Hepatocyte (in vitro differentiated cells): ENCODE results near the gene DENND1A. TPM values are rescaled to one million over a fixed set of nuclear protein-coding genes. Genes with fewer than 3 reads are reported as not detected.

Experiments
- DNase-seq: peaks from one replicate; pipeline ENCODE4 v3.0.0-alpha.2; 2016; ENCODE audit warnings: low spot score
- H2AFZ ChIP-seq: fragments of 200-600 bp; sonication (generic); 2 replicates; pipeline ENCODE4 v1.6.0; 2016; ENCODE audit warnings: antibody characterized with exemption, mild to moderate bottlenecking
- H3K27ac ChIP-seq: fragments of 200-600 bp; sonication (generic); 2 replicates; pipeline ENCODE4 v1.5.1; 2016; ENCODE audit warnings: mild to moderate bottlenecking
- H3K27me3 ChIP-seq: fragments of 200-600 bp; sonication (generic); 2 replicates; pipeline ENCODE4 v1.6.1; 2016
- H3K36me3 ChIP-seq: fragments of 200-600 bp; sonication (generic); replicated peaks from 2 replicates; pipeline ENCODE4 v1.5.1; 2016; ENCODE audit warnings: low read depth; ENCODE audit not compliant: insufficient read depth
- H3K4me1 ChIP-seq: fragments of 200-600 bp; sonication (generic); 2 replicates; pipeline ENCODE4 v1.5.1; 2016; ENCODE audit warnings: mild to moderate bottlenecking, moderate library complexity; ENCODE audit not compliant: insufficient read depth
- H3K4me2 ChIP-seq: fragments of 200-600 bp; sonication (generic); 2 replicates; pipeline ENCODE4 v1.6.0; 2016
- H3K4me3 ChIP-seq: fragments of 200-600 bp; sonication (generic); 2 replicates; pipeline ENCODE4 v1.5.1; 2016; ENCODE audit warnings: mild to moderate bottlenecking
- H3K79me2 ChIP-seq: fragments of 200-600 bp; sonication (generic); 2 replicates; pipeline ENCODE4 v1.6.0; 2017; ENCODE audit warnings: mild to moderate bottlenecking
- H3K9me2 ChIP-seq: fragments of 200-600 bp; sonication (generic); replicated peaks from 2 replicates; pipeline ENCODE4 v1.6.0; 2017; ENCODE audit warnings: mild to moderate bottlenecking; ENCODE audit not compliant: insufficient read depth
- H3K9me3 ChIP-seq: fragments of 200-600 bp; sonication (generic); 2 replicates; pipeline ENCODE4 v1.5.1; 2016; ENCODE audit warnings: low read depth, mild to moderate bottlenecking
- H4K20me1 ChIP-seq: fragments of 200-600 bp; sonication (generic); 2 replicates; pipeline ENCODE4 v1.6.0; 2016; ENCODE audit warnings: mild to moderate bottlenecking; ENCODE audit not compliant: insufficient read depth, poor library complexity, severe bottlenecking
- CTCF ChIP-seq: fragments of 200-600 bp; sonication (generic); IDR thresholded peaks from 2 replicates; pipeline ENCODE4 v1.5.1; 2016; ENCODE audit warnings: antibody characterized with exemption, mild to moderate bottlenecking; ENCODE audit not compliant: poor library complexity
- EZH2 ChIP-seq: fragments of 200-600 bp; sonication (generic); IDR thresholded peaks from 2 replicates; pipeline ENCODE4 v1.6.1; 2016; ENCODE audit warnings: antibody characterized with exemption, mild to moderate bottlenecking, borderline replicate concordance
- EZH2phosphoT487 ChIP-seq: fragments of 200-600 bp; sonication (generic); IDR thresholded peaks from one replicate; pipeline ENCODE4 v1.6.1; 2018; ENCODE audit warnings: antibody characterized with exemption, mild to moderate bottlenecking, low read depth, moderate library complexity; ENCODE audit not compliant: unreplicated experiment, severe bottlenecking
- WGBS: methylation state at CpG from one replicate; pipeline ENCODE4 v1.1.6; 2016; ENCODE audit warnings: low lambda C conversion rate; ENCODE audit errors: missing lambda C conversion rate; 5-methylcytosine and 5-hydroxymethylcytosine counted together
- polyA plus RNA-seq: library from polyadenylated mRNA; unstranded; fragments of >200 nt; fragmentation: Nextera tagmentation; extraction: Ambion mirVana; gene quantifications from 2 replicates; pipeline ENCODE4 v1.2.1, GENCODE V29; 2016
- total RNA-seq: library from RNA; depleted of rRNA; stranded (reverse); fragments of >200 nt; gene quantifications from 2 replicates; pipeline ENCODE4 v1.2.3, GENCODE V29; 2014

The DENND1A gene
- total and polyA plus RNA-seq, 2 experiments from 2014 or later: 24.0 to 28.9 TPM

- no peak for DNase-seq
- no peaks in the 10 kb centered on the region for H3K9me3 ChIP-seq
- H2AFZ ChIP-seq: no peak overlapping the region
- no peaks in the 10 kb centered on the region for H3K36me3 ChIP-seq
- TF ChIP-seq EZH2 (no peak), CTCF (no peak), EZH2phosphoT487 (no peak)
- 94% methylated on average over 1 of the region's 1 CpG for WGBS
- H3K27me3 ChIP-seq: no peaks in the 10 kb centered on the region
- H3K4me3 ChIP-seq: no peak overlapping the region
- no peaks in the 10 kb centered on the region for H3K9me2 ChIP-seq
- no peaks in the 10 kb centered on the region for H3K79me2 ChIP-seq
- no peak overlapping the region for H3K4me2 ChIP-seq
- no peak overlapping the region for H3K27ac ChIP-seq
- H4K20me1 ChIP-seq: no peaks in the 10 kb centered on the region
- peaks cover 23% of the 10 kb centered on the region for H3K4me1 ChIP-seq
Measured at GRCh38 chr9:123486431-123486830, 443.5 kb downstream of the DENND1A start.

- peak overlapping the region; percentile 74 for H3K27ac ChIP-seq
- peaks cover 23% of the 10 kb centered on the region for H3K4me1 ChIP-seq
- H3K79me2 ChIP-seq: no peaks in the 10 kb centered on the region
- no peak overlapping the region for H2AFZ ChIP-seq
- H3K4me2 ChIP-seq: peak overlapping the region; percentile 56
- H4K20me1 ChIP-seq: no peaks in the 10 kb centered on the region
- no peak for TF ChIP-seq EZH2phosphoT487
- no peak for TF ChIP-seq CTCF
- no peak for TF ChIP-seq EZH2
- no peaks in the 10 kb centered on the region for H3K36me3 ChIP-seq
- no peak overlapping the region for H3K4me3 ChIP-seq
- WGBS: 34% methylated on average over 5 of the region's 5 CpGs
- no peaks in the 10 kb centered on the region for H3K27me3 ChIP-seq
- no peaks in the 10 kb centered on the region for H3K9me3 ChIP-seq
- no peaks in the 10 kb centered on the region for H3K9me2 ChIP-seq
- peak; percentile 54 for DNase-seq
Measured at GRCh38 chr9:123485216-123485615, 444.7 kb downstream of the DENND1A start.

GRCh38 chr9:123484130-123484529, 445.8 kb downstream of the DENND1A start:
- Histone ChIP-seq H3K27ac (peak overlapping the region; percentile 74), H3K9me3 (no peaks in the 10 kb centered on the region), H3K4me2 (peak overlapping the region; percentile 56), H4K20me1 (no peaks in the 10 kb centered on the region), H3K4me3 (no peak overlapping the region), H2AFZ (no peak overlapping the region), H3K27me3 (no peaks in the 10 kb centered on the region), H3K9me2 (no peaks in the 10 kb centered on the region), H3K4me1 (peaks cover 23% of the 10 kb centered on the region), H3K36me3 (no peaks in the 10 kb centered on the region), H3K79me2 (no peaks in the 10 kb centered on the region)
- 68% methylated on average over 4 of the region's 4 CpGs for WGBS
- no peak for TF ChIP-seq CTCF
- TF ChIP-seq EZH2phosphoT487: no peak
- TF ChIP-seq EZH2: no peak
- peak; percentile 65 for DNase-seq
